PFSK-1 (cell line): ENCODE data around the gene LGI1.

Source experiments
- FOXP2 ChIP-seq: optimal IDR thresholded peaks from 2 replicates; pipeline ENCODE3; 2011; ENCODE audit warnings: borderline replicate concordance, control low read depth, inconsistent platforms; ENCODE audit not compliant: insufficient read depth; ENCODE audit errors: extremely low read length, extremely low read depth
- POLR2AphosphoS5 ChIP-seq: IDR thresholded peaks from 2 replicates; pipeline ENCODE4 v1.6.1; 2012; ENCODE audit warnings: low read depth, mild to moderate bottlenecking, control low read depth, low read length, moderate library complexity
- REST ChIP-seq, 2 experiments: IDR thresholded peaks; 2 replicates each; pipeline versions ENCODE4 v1.6.1 to v1.8.0; 2011 to 2012; ENCODE audit warnings: low read depth in 2 of 2, low read length in 2 of 2, control low read depth in 1 of 2, inconsistent platforms in 1 of 2, mild to moderate bottlenecking in 1 of 2, moderate library complexity in 1 of 2; ENCODE audit not compliant: insufficient read depth in 1 of 2
- SIN3A ChIP-seq: IDR thresholded peaks from 2 replicates; pipeline ENCODE4 v1.6.1; 2012; ENCODE audit warnings: mild to moderate bottlenecking, low read length, moderate library complexity, borderline replicate concordance; ENCODE audit not compliant: insufficient read depth
- TAF1 ChIP-seq: IDR thresholded peaks from 2 replicates; pipeline ENCODE4 v1.6.1; 2012; ENCODE audit warnings: low read length, control low read depth, borderline replicate concordance; ENCODE audit not compliant: insufficient read depth

The LGI1 gene

GRCh38 chr10:93835770-93836169 lies 78.0 kb downstream of the LGI1 start:
- TF ChIP-seq SIN3A (no peak), FOXP2 (no peak), TAF1 (no peak), REST (IDR thresholded peaks at IDR 0.05; ENCODE audit: insufficient read depth in 1 of 2, low read depth in 2 of 2, low read length in 2 of 2) (no peak), POLR2AphosphoS5 (no peak)

- no peak for TF ChIP-seq FOXP2
- TF ChIP-seq TAF1, result no peak
- no peak for TF ChIP-seq POLR2AphosphoS5
- TF ChIP-seq SIN3A, result no peak
- TF ChIP-seq REST (IDR thresholded peaks at IDR 0.05; ENCODE audit: insufficient read depth in 1 of 2, low read depth in 2 of 2, low read length in 2 of 2), result no peak
Observed at GRCh38 chr10:93837822-93838221, 80.1 kb downstream of the LGI1 start.

- no peak for TF ChIP-seq FOXP2
- TF ChIP-seq REST (IDR thresholded peaks at IDR 0.05; ENCODE audit: insufficient read depth in 1 of 2, low read depth in 2 of 2, low read length in 2 of 2), result no peak
- no peak for TF ChIP-seq SIN3A
- no peak for TF ChIP-seq POLR2AphosphoS5
- no peak for TF ChIP-seq TAF1
Observed at GRCh38 chr10:93838278-93838677, 80.5 kb downstream of the LGI1 start.

GRCh38 chr10:93841961-93842360 lies 84.2 kb downstream of the LGI1 start:
- no peak for TF ChIP-seq SIN3A
- TF ChIP-seq FOXP2, result no peak
- no peak for TF ChIP-seq POLR2AphosphoS5
- TF ChIP-seq TAF1, result no peak
- no peak for TF ChIP-seq REST (IDR thresholded peaks at IDR 0.05; ENCODE audit: insufficient read depth in 1 of 2, low read depth in 2 of 2, low read length in 2 of 2)
